Upper lobe of right lung (tissue), 1 donor: Measurements from ENCODE around the gene WASF3. TPM values are rescaled to one million over a fixed set of nuclear protein-coding genes. Genes with fewer than 3 reads are reported as not detected.
A peak's percentile ranks its signal among the peaks of the same experiment; 100 is the strongest.

ENCODE experiments used
- ATAC-seq: fragments of 200-7000 bp; cut with Tn5 transposase; one replicate; pipeline ENCODE4 v1.9.1; 2020; ENCODE audit warnings: mild to moderate bottlenecking, moderate library complexity
- DNase-seq: peaks from one replicate; pipeline ENCODE4 v3.0.0-alpha.2; 2020
- H3K27ac ChIP-seq: fragments of 200-600 bp; one replicate; pipeline ENCODE4 v1.8.0; 2022
- H3K27me3 ChIP-seq: fragments of 200-600 bp; one replicate; pipeline ENCODE4 v1.8.0; 2022; ENCODE audit warnings: mild to moderate bottlenecking
- H3K36me3 ChIP-seq: fragments of 200-600 bp; one replicate; pipeline ENCODE4 v1.8.0; 2022
- H3K4me1 ChIP-seq: fragments of 200-600 bp; one replicate; pipeline ENCODE4 v1.8.0; 2022
- H3K4me3 ChIP-seq: fragments of 200-600 bp; one replicate; pipeline ENCODE4 v1.8.0; 2022; ENCODE audit warnings: mild to moderate bottlenecking
- H3K9me3 ChIP-seq: fragments of 200-600 bp; one replicate; pipeline ENCODE4 v1.8.0; 2022
- intact Hi-C: fragments of 100-400 bp; cut with DNase I; formaldehyde crosslinking; loops from one replicate; pipeline ENCODE4 v1.11.0; 2022
- total RNA-seq: library from RNA; stranded (reverse); fragmentation: NEBNext Ultra II Directional; extraction: Animal tissue kit (Norgen Biotek cat#: 25700); gene quantifications from one replicate; pipeline ENCODE4 v1.2.1, GENCODE V29; 2021
- TF ChIP-seq, protein P1 (sequence below): fragments of 200-600 bp; IDR thresholded peaks from one replicate; pipeline ENCODE4 v1.8.0; 2022; ENCODE audit warnings: antibody characterized with exemption
- donor health status: DM: no; HTN: yes; CAD: no; lungs with severe emphysema.

WASF3 gene
- total RNA-seq, 1 donor from 2014 or later, result 27.9 TPM

GRCh38 chr13:26528527-26528926 is 29.0 kb upstream of the WASF3 start:
- peaks cover 5% of the 10 kb centered on the region for H3K27me3 ChIP-seq
- no peaks in the 10 kb centered on the region for H3K4me1 ChIP-seq
- no peak overlapping the region for H3K27ac ChIP-seq
- intact Hi-C loops, result no loop called here
- DNase-seq, result no peak
- H3K36me3 ChIP-seq, result no peaks in the 10 kb centered on the region
- no peak for ATAC-seq
- H3K4me3 ChIP-seq, result no peak overlapping the region
- TF ChIP-seq, protein P1, sequence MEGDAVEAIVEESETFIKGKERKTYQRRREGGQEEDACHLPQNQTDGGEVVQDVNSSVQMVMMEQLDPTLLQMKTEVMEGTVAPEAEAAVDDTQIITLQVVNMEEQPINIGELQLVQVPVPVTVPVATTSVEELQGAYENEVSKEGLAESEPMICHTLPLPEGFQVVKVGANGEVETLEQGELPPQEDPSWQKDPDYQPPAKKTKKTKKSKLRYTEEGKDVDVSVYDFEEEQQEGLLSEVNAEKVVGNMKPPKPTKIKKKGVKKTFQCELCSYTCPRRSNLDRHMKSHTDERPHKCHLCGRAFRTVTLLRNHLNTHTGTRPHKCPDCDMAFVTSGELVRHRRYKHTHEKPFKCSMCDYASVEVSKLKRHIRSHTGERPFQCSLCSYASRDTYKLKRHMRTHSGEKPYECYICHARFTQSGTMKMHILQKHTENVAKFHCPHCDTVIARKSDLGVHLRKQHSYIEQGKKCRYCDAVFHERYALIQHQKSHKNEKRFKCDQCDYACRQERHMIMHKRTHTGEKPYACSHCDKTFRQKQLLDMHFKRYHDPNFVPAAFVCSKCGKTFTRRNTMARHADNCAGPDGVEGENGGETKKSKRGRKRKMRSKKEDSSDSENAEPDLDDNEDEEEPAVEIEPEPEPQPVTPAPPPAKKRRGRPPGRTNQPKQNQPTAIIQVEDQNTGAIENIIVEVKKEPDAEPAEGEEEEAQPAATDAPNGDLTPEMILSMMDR, result no peak
- H3K9me3 ChIP-seq, result no peaks in the 10 kb centered on the region

- intact Hi-C loops, result no loop called here
- ATAC-seq (peak; percentile 42), DNase-seq (no peak)
- Histone ChIP-seq H3K36me3 (no peaks in the 10 kb centered on the region), H3K4me1 (no peaks in the 10 kb centered on the region), H3K4me3 (no peak overlapping the region), H3K27me3 (peaks cover 5% of the 10 kb centered on the region), H3K27ac (no peak overlapping the region), H3K9me3 (no peaks in the 10 kb centered on the region)
- TF ChIP-seq, protein P1, result no peak
Observed at GRCh38 chr13:26529441-26529840, 28.0 kb upstream of the WASF3 start.

DNA sequence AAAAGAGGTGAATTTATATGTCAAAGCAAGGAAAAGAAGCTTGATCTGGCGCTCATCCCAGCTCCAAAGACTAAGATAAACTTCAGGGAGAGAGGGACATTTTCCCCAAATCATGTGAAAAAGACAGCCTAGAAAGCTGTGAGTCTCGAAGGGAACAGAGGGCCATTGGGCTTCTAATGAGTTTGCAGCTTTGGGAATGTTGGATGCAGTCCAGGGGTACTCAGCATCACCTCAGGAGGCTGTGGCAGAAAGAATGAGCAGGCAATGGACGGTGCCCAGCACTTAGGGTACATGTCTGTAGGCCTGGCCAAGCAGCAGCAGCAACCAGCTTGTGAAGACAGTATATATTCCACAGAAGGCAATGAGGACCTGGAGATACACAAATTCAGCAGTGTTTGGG is 25.7 kb upstream of the WASF3 start:
- no peak overlapping the region for H3K27ac ChIP-seq
- intact Hi-C loops, result no loop called here
- H3K36me3 ChIP-seq, result no peaks in the 10 kb centered on the region
- TF ChIP-seq, protein P1, result no peak
- no peaks in the 10 kb centered on the region for H3K4me1 ChIP-seq
- no peaks in the 10 kb centered on the region for H3K9me3 ChIP-seq
- no peak for DNase-seq
- H3K4me3 ChIP-seq, result no peak overlapping the region
- peaks cover 5% of the 10 kb centered on the region for H3K27me3 ChIP-seq
- ATAC-seq, result no peak

DNA sequence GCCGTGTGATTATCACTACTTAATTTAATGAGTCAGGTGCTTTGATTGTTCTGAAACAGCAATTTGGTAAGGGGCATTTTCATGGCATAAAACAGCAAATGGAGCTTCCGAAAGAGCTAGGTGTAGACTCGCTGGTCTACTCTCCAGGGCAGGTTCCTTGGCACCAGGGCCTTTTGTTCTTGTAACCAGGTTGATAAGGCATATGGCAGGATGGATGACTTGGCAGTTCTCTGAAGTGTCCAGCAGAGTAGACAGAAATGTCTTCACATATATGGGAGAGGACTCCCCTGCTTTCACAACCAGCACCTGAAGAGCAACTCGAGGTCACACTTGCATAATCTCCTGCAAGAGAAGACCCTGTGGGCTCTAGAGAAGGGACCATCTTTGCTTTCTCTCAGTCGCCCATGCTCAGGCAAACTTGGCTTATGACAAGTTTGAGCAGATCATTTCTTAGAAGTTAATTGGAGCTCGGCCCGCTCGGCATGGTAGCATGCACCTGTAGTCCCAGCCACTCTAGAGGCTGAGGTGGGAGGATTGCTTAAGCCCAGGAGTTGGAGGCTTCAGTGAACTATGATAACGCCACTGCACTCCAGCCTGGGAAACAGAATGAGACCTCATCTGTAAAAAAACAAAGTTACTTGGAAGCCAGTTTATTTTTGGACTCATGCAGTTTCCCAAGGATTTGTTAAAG is 23.3 kb upstream of the WASF3 start:
- no peak for ATAC-seq

DNA sequence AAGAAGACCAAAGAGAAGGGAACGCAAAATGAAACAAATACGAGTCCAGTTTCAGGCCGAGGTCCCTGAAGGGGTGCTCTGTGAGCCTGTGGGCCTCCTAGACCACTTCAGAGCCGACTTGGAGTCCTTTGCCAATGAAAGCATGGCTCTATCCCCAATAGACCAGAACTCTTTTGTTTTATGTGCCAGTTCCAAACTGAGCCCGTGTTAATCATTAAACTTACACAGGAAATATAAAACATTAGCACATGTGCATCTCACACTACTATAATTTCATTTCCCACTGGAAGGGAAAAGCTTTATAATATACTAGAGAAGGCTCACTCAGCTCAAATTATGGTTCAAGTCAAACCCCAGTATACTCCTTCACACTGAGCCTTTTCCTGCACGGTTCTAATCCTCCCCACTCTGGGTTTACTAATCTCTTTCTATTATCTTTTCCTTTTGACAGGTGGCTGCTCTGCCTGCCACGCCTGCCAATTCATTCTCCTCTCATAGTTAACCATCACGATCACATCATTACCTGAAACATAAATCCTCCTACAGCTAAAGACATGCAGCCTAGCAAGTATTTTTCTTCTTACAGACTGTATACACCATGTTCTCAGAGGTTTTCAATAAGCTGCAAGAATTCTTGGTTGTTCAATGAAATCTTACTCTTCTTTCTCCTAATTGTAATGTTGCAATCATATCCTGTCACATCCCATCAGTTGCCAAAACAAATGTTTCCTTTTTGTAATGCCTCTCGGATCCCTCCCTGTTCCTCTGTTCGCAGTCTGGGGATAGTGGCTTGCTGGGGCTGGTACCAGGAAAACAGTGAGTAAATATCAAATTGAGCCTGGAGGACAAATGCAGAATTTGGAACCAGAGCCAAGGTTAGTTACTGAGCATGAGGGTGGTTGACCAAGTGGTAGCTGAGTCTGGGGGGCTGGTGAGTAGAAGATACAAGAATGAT is 18.8 kb upstream of the WASF3 start:
- intact Hi-C loops, result no loop called here
- H3K4me3 ChIP-seq, result no peak overlapping the region
- no peak for DNase-seq

More for the DNA sequence above, 23.3 kb upstream of the WASF3 start:
- TF ChIP-seq, protein P1, result no peak
- H3K4me3 ChIP-seq, result no peak overlapping the region
- H3K27ac ChIP-seq, result no peak overlapping the region
- no peak for DNase-seq
- peaks cover 5% of the 10 kb centered on the region for H3K27me3 ChIP-seq
- H3K9me3 ChIP-seq, result no peaks in the 10 kb centered on the region
- intact Hi-C loops, result no loop called here
- no peaks in the 10 kb centered on the region for H3K36me3 ChIP-seq
- H3K4me1 ChIP-seq, result no peaks in the 10 kb centered on the region

More for the DNA sequence above, 18.8 kb upstream of the WASF3 start:
- Histone ChIP-seq H3K9me3 (no peaks in the 10 kb centered on the region), H3K27ac (no peak overlapping the region), H3K4me1 (no peaks in the 10 kb centered on the region), H3K36me3 (no peaks in the 10 kb centered on the region), H3K27me3 (no peaks in the 10 kb centered on the region)
- no peak for ATAC-seq
- TF ChIP-seq, protein P1, result no peak
